Stimulated activated CD4-positive, alpha-beta T cell treated with anti-CD3 and anti-CD28 coated beads, Interleukin-4, amount 100 ng/mL, for 4 hours (primary cell): ENCODE results near the gene FMR1.
A peak's percentile ranks its signal among the peaks of the same experiment; 100 is the strongest.

ENCODE experiments used
- DNase-seq, 2 experiments: peaks; one replicate each; pipeline ENCODE4 v3.0.0-alpha.2; 2020

The FMR1 gene

GRCh38 chrX:147911192-147912022 lies at the start of gene FMR1:
FMR1 (plus strand) TSS chrX:147911919; CDS start chrX:147912180, 261 bp downstream.
- DNase-seq, result peak; percentile 86 to 95

- no peak for DNase-seq
Measured at GRCh38 chrX:147875866-147876596, 35.7 kb upstream of the FMR1 start.

- no peak for DNase-seq
Measured at GRCh38 chrX:147876849-147877646, 34.7 kb upstream of the FMR1 start.

GRCh38 chrX:147877726-147878125 lies 34.0 kb upstream of the FMR1 start:
- DNase-seq, result no peak

GRCh38 chrX:147884958-147885357 lies 26.8 kb upstream of the FMR1 start:
- no peak for DNase-seq

GRCh38 chrX:147890756-147891155 lies 21.0 kb upstream of the FMR1 start:
- DNase-seq, result no peak

GRCh38 chrX:147891896-147892295 lies 19.8 kb upstream of the FMR1 start:
- DNase-seq, result no peak

GRCh38 chrX:147893741-147894140 lies 18.0 kb upstream of the FMR1 start:
- DNase-seq, result no peak

- no peak for DNase-seq
Measured at GRCh38 chrX:147894366-147894963, 17.3 kb upstream of the FMR1 start.

GRCh38 chrX:147897117-147897516 lies 14.6 kb upstream of the FMR1 start:
- no peak for DNase-seq

- DNase-seq, result no peak
Measured at GRCh38 chrX:147898951-147899350, 12.8 kb upstream of the FMR1 start.

- no peak for DNase-seq
Measured at GRCh38 chrX:147899379-147900114, 12.2 kb upstream of the FMR1 start.

GRCh38 chrX:147900349-147900748 lies 11.4 kb upstream of the FMR1 start:
- DNase-seq, result no peak

- no peak for DNase-seq
Measured at GRCh38 chrX:147901461-147902126, 10.1 kb upstream of the FMR1 start.

- no peak for DNase-seq
Measured at GRCh38 chrX:147902270-147902669, 9.4 kb upstream of the FMR1 start.

- no peak for DNase-seq
Measured at GRCh38 chrX:147908106-147908505, 3.6 kb upstream of the FMR1 start.

GRCh38 chrX:147910607-147911006 lies 1.1 kb upstream of the FMR1 start:
- no peak for DNase-seq

- peak; percentile 1 to 4 for DNase-seq
Measured at GRCh38 chrX:147912093-147912801, 528 bp downstream of the FMR1 start.

GRCh38 chrX:147913570-147913969 lies 1.9 kb downstream of the FMR1 start:
- no peak for DNase-seq

GRCh38 chrX:147914591-147914990 lies 2.9 kb downstream of the FMR1 start:
- DNase-seq, result no peak
